ENCODE results near the gene UBE4A. TPM values are rescaled to one million over a fixed set of nuclear protein-coding genes. Genes with fewer than 3 reads are reported as not detected.

The UBE4A gene
- total RNA-seq, 1 donor from 2014 or later, result 45.0 TPM

GRCh38 chr11:118439646-118440045 is 80.2 kb downstream of the UBE4A start:
- Histone ChIP-seq H3K4me3 (ENCODE audit: low read depth, low read length) (no peak overlapping the region), H3K27me3 (ENCODE audit: control insufficient read depth, insufficient read depth, low read length) (no peaks in the 10 kb centered on the region), H3K36me3 (ENCODE audit: control insufficient read depth, insufficient read depth, low read length) (no peaks in the 10 kb centered on the region)
- TF ChIP-seq CTCF (IDR thresholded peaks at IDR 0.05; ENCODE audit: insufficient read depth, low read length, poor library complexity, severe bottlenecking), result no peak
- DNase-seq (ENCODE audit: low read depth), result no peak

- TF ChIP-seq CTCF (IDR thresholded peaks at IDR 0.05; ENCODE audit: insufficient read depth, low read length, poor library complexity, severe bottlenecking), result no peak
- DNase-seq (ENCODE audit: low read depth), result no peak
- Histone ChIP-seq H3K4me3 (ENCODE audit: low read depth, low read length) (no peak overlapping the region), H3K27me3 (ENCODE audit: control insufficient read depth, insufficient read depth, low read length) (no peaks in the 10 kb centered on the region), H3K36me3 (ENCODE audit: control insufficient read depth, insufficient read depth, low read length) (no peaks in the 10 kb centered on the region)
Observed at GRCh38 chr11:118441770-118442275, 82.4 kb downstream of the UBE4A start.

- no peak for TF ChIP-seq CTCF (IDR thresholded peaks at IDR 0.05; ENCODE audit: insufficient read depth, low read length, poor library complexity, severe bottlenecking)
Observed at GRCh38 chr11:118442301-118442700, 82.9 kb downstream of the UBE4A start.

GRCh38 chr11:118442908-118443589 is 83.6 kb downstream of the UBE4A start:
- no peaks in the 10 kb centered on the region for H3K27me3 ChIP-seq (ENCODE audit: control insufficient read depth, insufficient read depth, low read length)
- no peaks in the 10 kb centered on the region for H3K36me3 ChIP-seq (ENCODE audit: control insufficient read depth, insufficient read depth, low read length)
- no peak overlapping the region for H3K4me3 ChIP-seq (ENCODE audit: low read depth, low read length)
- no peak for DNase-seq (ENCODE audit: low read depth)
- TF ChIP-seq CTCF (IDR thresholded peaks at IDR 0.05; ENCODE audit: insufficient read depth, low read length, poor library complexity, severe bottlenecking), result no peak

More at GRCh38 chr11:118442301-118442700, 82.9 kb downstream of the UBE4A start:
- Histone ChIP-seq H3K27me3 (ENCODE audit: control insufficient read depth, insufficient read depth, low read length) (no peaks in the 10 kb centered on the region), H3K4me3 (ENCODE audit: low read depth, low read length) (no peak overlapping the region), H3K36me3 (ENCODE audit: control insufficient read depth, insufficient read depth, low read length) (no peaks in the 10 kb centered on the region)
- no peak for DNase-seq (ENCODE audit: low read depth)

GRCh38 chr11:118443590-118444218 is 84.3 kb downstream of the UBE4A start:
- Histone ChIP-seq H3K36me3 (ENCODE audit: control insufficient read depth, insufficient read depth, low read length) (no peaks in the 10 kb centered on the region), H3K27me3 (ENCODE audit: control insufficient read depth, insufficient read depth, low read length) (no peaks in the 10 kb centered on the region), H3K4me3 (ENCODE audit: low read depth, low read length) (no peak overlapping the region)
- no peak for DNase-seq (ENCODE audit: low read depth)
- TF ChIP-seq CTCF (IDR thresholded peaks at IDR 0.05; ENCODE audit: insufficient read depth, low read length, poor library complexity, severe bottlenecking), result no peak
